Ishikawa (cell line): ENCODE measurements around the gene GPT2.

Experiments
- CEBPB ChIP-seq: IDR thresholded peaks from 2 replicates; pipeline ENCODE4 v1.6.1; 2012
- CREB1 ChIP-seq: IDR thresholded peaks from 2 replicates; pipeline ENCODE4 v1.6.1; 2012; ENCODE audit warnings: low read depth
- EGR1 ChIP-seq: IDR thresholded peaks from 2 replicates; pipeline ENCODE4 v1.6.1; 2012
- EP300 ChIP-seq: IDR thresholded peaks from 2 replicates; pipeline ENCODE4 v1.6.1; 2012; ENCODE audit warnings: borderline replicate concordance
- FOXM1 ChIP-seq: IDR thresholded peaks from 2 replicates; pipeline ENCODE4 v1.6.1; 2012; ENCODE audit warnings: low read depth, borderline replicate concordance
- NFIC ChIP-seq: IDR thresholded peaks from 2 replicates; pipeline ENCODE4 v1.6.1; 2012
- RAD21 ChIP-seq: IDR thresholded peaks from 2 replicates; pipeline ENCODE4 v1.6.1; 2012; ENCODE audit warnings: low read depth
- TAF1 ChIP-seq: IDR thresholded peaks from 2 replicates; pipeline ENCODE4 v1.6.1; 2012; ENCODE audit warnings: low read depth, mild to moderate bottlenecking
- TCF12 ChIP-seq: IDR thresholded peaks from 2 replicates; pipeline ENCODE4 v1.6.1; 2012; ENCODE audit warnings: low read depth
- TEAD4 ChIP-seq: IDR thresholded peaks from 2 replicates; pipeline ENCODE4 v1.6.1; 2012
- YY1 ChIP-seq: IDR thresholded peaks from 2 replicates; pipeline ENCODE4 v1.6.1; 2012; ENCODE audit warnings: low read depth
- ZBTB7A ChIP-seq: IDR thresholded peaks from 2 replicates; pipeline ENCODE4 v1.6.1; 2012; ENCODE audit warnings: low read depth
- TF ChIP-seq, protein P1 (sequence below): IDR thresholded peaks from 2 replicates; pipeline ENCODE4 v1.6.1; 2012
- TF ChIP-seq, protein P2 (sequence below): IDR thresholded peaks from 2 replicates; pipeline ENCODE4 v1.6.1; 2012; ENCODE audit warnings: low read depth, mild to moderate bottlenecking
- TF ChIP-seq, protein P3 (sequence below): IDR thresholded peaks from 2 replicates; pipeline ENCODE4 v1.6.1; 2012

GPT2 gene

DNA sequence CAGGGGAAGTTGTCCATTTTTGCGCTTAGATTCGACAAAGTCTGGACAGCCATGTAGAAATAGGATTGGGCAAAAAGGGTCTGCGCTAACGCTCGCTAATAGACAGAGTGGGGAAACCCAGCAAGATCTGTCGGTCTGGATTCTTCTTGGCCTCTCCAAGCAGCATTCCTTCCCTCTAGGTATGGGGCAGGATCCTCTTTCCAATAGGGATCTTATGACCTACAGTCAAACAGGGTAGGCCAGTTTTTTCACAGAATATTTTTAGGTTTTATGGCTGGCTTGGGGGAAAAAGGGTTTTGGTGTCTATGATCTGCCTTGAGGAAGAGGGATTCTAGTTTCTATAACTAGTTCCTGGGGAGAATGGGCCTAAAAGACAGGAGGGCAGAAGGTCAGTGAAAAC, 26.0 kb upstream of the GPT2 start:
- TF ChIP-seq ZBTB7A (no peak), CEBPB (no peak), CREB1 (no peak), TCF12 (no peak), TAF1 (no peak), EP300 (no peak), YY1 (no peak), TEAD4 (no peak), EGR1 (no peak), RAD21 (no peak), NFIC (no peak), FOXM1 (no peak)
- TF ChIP-seq, protein P1, sequence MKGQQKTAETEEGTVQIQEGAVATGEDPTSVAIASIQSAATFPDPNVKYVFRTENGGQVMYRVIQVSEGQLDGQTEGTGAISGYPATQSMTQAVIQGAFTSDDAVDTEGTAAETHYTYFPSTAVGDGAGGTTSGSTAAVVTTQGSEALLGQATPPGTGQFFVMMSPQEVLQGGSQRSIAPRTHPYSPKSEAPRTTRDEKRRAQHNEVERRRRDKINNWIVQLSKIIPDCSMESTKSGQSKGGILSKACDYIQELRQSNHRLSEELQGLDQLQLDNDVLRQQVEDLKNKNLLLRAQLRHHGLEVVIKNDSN: no peak
- TF ChIP-seq, protein P2, sequence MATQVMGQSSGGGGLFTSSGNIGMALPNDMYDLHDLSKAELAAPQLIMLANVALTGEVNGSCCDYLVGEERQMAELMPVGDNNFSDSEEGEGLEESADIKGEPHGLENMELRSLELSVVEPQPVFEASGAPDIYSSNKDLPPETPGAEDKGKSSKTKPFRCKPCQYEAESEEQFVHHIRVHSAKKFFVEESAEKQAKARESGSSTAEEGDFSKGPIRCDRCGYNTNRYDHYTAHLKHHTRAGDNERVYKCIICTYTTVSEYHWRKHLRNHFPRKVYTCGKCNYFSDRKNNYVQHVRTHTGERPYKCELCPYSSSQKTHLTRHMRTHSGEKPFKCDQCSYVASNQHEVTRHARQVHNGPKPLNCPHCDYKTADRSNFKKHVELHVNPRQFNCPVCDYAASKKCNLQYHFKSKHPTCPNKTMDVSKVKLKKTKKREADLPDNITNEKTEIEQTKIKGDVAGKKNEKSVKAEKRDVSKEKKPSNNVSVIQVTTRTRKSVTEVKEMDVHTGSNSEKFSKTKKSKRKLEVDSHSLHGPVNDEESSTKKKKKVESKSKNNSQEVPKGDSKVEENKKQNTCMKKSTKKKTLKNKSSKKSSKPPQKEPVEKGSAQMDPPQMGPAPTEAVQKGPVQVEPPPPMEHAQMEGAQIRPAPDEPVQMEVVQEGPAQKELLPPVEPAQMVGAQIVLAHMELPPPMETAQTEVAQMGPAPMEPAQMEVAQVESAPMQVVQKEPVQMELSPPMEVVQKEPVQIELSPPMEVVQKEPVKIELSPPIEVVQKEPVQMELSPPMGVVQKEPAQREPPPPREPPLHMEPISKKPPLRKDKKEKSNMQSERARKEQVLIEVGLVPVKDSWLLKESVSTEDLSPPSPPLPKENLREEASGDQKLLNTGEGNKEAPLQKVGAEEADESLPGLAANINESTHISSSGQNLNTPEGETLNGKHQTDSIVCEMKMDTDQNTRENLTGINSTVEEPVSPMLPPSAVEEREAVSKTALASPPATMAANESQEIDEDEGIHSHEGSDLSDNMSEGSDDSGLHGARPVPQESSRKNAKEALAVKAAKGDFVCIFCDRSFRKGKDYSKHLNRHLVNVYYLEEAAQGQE: no peak
- TF ChIP-seq, protein P3, sequence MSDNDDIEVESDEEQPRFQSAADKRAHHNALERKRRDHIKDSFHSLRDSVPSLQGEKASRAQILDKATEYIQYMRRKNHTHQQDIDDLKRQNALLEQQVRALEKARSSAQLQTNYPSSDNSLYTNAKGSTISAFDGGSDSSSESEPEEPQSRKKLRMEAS: no peak

DNA sequence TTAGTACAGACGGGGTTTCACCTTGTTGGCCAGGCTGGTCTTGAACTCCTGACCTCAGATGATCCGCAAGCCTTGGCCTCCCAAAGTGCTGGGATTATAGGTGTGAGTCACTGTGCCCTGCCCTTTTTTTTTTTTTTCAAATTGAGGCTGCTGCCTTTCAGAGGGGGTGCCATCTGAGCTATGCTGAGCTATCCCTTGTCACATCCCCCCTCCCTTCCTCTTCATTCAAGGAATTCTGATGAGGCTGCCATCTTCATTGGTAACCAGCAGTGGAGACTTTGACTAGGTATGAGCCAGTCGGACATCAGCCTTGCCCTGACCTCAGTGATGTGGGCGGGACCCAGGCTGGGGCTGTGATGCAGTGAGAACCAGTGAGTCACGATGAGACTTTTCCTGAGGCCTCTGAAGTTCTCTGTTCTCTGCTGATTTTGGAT, 24.4 kb upstream of the GPT2 start:
- TF ChIP-seq, protein P1: no peak
- TF ChIP-seq TCF12 (no peak), TAF1 (no peak), TEAD4 (no peak), CEBPB (no peak), ZBTB7A (no peak)

DNA sequence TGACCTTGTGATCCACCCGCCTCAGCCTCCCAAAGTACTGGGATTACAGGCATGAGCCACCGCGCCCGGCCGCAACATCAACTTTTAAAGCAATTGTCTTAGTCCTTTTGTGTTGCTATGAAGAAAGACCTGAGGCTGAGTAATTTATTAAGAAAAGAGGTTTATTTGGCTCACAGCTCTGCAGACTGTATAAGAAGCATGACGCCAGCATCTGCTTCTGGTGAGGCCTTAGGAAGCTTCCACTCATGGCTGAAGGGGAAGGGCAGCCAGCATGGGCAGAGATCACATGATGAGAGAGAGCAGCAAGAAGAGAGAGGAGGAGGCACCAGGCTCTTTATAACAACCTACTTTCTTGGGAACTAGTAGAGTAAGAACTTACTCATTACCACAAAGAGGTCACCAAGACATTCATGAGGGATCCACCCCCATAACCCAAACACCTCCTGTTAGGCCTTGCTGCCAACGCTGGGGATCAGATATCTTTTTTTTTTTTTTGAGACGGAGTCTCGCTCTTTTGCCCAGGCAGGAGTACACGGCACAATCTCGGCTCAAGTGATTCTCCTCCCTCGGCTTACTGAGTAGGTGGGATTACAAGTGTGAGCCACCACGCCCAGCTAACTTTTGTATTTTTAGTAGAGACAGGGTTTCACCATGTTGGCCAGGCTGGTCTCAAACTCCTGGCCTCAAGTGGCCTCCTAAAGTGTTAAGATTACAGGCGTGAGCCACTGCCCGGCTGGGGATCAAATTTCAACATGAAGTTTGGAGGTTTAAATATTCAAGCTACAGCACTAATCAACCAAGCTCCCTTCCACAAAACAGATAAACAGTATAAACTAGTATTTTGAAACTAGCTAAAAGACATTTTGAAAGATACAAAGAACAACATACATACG, 21.4 kb upstream of the GPT2 start:
- TF ChIP-seq TAF1 (no peak), FOXM1 (no peak), CEBPB (no peak), RAD21 (no peak), NFIC (no peak), EGR1 (no peak), EP300 (no peak), TEAD4 (no peak)
- TF ChIP-seq, protein P3: no peak
- TF ChIP-seq, protein P2: no peak

DNA sequence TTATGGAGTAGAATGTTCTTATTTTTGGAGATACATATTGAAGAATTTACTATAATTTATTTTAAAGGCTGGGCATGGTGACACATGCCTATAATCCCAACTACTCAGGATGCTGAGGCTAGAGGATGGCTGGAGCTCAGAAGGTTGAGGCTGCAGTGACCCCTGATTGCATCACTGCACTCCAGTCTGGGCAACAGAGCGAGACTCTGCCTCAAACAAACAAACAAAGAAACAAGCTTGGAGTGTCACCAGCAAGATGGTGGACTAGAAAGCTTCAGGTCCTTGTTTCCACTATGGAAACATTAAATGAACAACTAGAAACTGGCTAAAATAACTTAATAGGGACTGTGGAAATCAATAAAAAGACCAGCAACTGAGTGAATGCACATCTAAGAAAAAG, 17.9 kb upstream of the GPT2 start:
- TF ChIP-seq ZBTB7A (no peak), RAD21 (no peak), TEAD4 (no peak), YY1 (no peak), CEBPB (no peak), TAF1 (no peak)
- TF ChIP-seq, protein P3: no peak

DNA sequence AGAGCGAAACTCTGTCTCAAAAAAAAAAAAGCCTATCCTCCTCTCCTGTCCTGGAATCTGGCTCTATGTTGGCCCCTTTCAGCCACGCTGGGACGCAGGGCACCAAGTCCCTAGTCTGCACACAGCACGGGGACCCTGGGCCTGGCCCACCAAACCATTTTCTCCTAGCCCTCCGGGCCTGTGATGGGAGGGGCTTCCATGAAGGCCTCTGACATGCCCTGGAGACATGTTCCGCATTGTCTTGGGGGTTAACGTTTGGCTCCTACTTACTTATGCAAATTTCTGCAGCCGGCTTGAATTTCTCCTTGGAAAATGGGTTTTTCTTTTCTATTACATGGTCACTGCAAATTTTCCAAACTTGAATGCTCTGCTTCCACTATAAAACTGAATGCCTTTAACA, 12.6 kb upstream of the GPT2 start:
- TF ChIP-seq, protein P2: no peak
- no peak for TF ChIP-seq TAF1
- TF ChIP-seq ZBTB7A: no peak
- TF ChIP-seq, protein P1: no peak
- no peak for TF ChIP-seq YY1
- TF ChIP-seq FOXM1: no peak
- TF ChIP-seq EGR1: no peak
- no peak for TF ChIP-seq CEBPB
- TF ChIP-seq EP300: no peak
- no peak for TF ChIP-seq TCF12
- no peak for TF ChIP-seq NFIC
- TF ChIP-seq RAD21: no peak
- TF ChIP-seq, protein P3: no peak
